Activated CD8-positive, alpha-beta memory T cell treated with anti-CD3 and anti-CD28 coated beads, Interleukin-2, amount 50 U/mL, for 4 hours (primary cell): Measurements from ENCODE around the gene PDZD11.
"Not testable (repeated sequence)": the region's sequence is repeated elsewhere in the genome, so short reads cannot be mapped to it uniquely, and the experiment has no call there.

ENCODE experiments used
- DNase-seq: peaks from one replicate; pipeline ENCODE4 v3.0.0-alpha.2; 2020

Gene PDZD11, protein sequence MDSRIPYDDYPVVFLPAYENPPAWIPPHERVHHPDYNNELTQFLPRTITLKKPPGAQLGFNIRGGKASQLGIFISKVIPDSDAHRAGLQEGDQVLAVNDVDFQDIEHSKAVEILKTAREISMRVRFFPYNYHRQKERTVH

DNA sequence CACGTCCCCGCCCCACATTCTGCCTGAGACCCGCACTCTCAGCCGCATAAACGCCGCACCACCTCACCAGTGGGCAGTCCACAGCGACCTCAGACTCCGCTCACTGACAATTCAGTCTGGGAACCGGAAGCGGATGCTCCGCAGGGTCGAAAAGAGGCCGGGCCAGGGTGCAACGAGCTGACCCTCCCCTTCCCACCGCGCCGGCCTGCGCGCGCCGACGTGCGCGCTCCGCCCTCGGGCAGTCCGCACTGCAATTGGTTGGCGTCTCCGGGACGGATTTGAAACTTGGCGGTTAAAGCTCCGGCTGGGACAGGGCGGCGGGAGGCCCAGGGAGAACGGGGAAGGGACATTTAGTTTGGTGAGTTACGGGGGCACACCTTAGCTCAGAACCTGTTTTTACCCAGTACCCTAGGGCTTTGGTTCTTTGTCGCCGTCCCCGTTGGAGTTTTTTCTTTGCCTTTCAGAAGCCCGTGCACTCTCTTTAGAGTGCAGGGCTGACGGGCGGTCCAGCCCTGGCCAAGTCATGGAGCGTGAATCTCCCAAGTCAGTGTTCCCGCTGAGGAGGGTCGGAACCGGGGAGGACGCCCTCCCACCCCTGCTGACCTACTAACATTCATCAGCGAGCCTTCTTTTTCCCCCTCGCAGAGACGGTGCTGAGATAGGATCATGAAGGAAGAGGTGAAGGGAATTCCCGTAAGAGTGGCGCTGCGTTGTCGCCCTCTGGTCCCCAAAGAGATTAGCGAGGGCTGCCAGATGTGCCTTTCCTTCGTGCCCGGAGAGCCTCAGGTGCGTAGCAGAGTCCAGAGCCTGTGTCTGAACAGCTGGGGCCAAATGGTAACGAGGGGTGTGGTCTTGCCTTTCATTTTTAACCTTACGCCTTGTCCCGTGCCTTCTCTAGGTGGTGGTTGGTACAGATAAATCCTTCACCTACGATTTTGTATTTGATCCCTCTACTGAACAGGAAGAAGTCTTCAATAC lies at the start of gene PDZD11, which contains the start of gene KIF4A:
PDZD11 (minus strand) TSS at position 135 of the 978 bp plus-strand sequence. CDS start 586 bp downstream, outside the sequence.
KIF4A (plus strand) TSS at position 312 of the 978 bp plus-strand sequence; CDS start at position 667, 355 bp downstream.
- DNase-seq = peak; percentile 65

DNA sequence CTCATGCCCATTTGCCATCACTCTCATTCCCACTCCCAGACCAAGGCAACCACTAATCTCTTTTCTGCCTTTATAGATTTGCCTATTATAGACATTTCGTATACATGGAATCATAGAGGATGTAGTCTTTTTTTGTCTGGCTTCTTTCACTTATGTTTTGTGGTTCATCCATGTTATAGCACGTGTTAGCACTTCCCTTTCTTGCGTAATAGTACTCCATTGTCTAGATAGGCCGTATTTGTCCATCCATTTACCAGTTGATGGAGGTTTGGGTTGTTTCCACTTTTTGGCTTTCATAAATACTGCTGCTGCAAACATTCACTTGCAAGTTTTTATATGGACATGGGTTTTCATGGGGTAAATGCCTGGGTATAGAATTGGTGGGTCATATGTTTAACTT lies 48.6 kb upstream of the PDZD11 start:
- no peak for DNase-seq

DNA sequence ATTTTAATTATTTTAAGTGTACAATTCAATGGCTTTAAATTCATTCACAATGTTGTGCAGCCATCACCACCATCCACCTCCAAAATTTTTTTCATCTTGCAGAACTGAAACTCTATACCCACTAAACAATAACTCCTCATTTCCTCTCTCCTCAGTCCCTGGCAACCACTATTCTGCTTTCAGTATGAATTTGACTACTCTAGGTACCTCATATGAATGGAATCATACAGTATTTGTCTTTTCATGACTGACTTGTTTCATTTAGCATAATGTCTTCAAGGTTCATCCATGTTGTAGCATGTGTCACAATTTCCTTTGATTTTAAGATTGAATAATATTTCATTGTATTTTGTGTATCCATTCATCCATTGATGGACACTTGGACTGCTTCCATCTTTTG lies 47.0 kb upstream of the PDZD11 start:
- no peak for DNase-seq

DNA sequence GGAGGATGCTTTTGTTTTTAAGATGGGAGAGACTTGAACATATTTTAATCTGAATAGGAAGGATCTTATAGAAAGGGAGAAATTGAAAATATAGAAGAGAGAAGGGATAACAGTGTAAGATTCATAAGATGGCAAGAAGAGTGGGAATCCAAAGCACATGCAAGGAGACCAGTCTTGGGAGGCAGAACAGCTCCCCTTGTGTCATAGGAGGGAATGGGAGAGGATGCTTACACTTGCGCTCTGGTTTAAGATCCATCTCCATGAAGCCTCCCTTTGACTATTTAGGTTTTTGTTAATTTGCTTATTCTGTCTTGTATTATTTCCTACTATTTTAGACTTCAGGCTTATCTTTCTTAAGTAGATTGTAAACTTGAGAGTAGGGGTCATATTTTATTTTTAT lies 42.9 kb upstream of the PDZD11 start:
- no peak for DNase-seq

DNA sequence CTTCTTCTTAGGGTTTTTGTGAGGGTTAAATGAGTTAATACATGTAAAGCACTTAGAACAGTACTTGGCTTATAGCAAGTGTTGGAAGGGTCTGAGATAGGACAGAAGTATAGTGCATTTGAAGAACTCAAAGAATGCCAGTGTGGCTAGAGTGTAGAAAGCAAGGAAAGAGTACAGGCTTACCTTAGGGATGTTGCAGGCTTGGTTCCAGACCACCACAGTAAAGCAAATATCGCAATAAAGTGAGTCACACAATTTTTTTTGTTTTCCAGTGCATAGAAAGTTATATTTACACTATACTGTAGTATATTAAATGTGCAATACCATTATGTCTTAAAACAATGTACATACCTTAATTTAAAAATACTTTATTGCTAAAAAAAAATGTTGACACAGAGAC lies 41.4 kb upstream of the PDZD11 start:
- no peak for DNase-seq

DNA sequence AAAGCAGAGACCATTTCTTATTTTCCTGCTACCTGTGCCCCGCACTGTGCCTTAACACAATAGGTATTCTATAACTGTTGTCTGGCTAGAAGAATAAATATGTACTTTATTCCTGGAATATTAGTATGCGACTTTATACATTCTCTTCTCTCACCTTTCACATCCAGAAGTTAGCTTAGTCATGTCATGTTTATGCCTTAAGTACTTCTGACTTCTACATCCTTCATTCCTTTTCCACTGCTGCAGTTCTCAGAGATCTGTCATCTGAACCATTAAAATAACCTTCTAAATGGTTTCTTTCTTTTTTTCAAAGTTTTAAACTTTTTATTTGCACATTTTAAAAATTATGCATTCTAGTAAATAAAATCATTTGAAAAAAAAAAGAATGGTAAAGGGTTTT lies 34.6 kb upstream of the PDZD11 start:
- no peak for DNase-seq

DNA sequence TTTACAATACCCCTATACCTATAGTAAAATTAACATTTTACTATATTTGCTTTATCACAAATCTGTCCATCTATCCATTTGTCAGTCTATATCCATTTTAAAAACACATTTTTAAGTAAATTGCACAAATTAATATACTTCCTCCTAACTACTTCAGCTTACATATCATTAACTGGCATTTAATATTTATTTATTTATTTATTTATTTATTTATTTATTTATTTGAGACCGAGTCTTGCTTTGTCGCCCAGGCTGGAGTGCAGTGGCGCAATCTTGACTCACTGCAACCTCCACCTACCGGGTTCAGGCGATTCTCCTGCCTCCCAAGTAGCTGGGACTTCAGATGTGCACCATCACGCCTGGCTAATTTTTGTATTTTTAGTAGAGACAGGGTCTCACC lies 33.9 kb upstream of the PDZD11 start:
- DNase-seq = not testable (repeated sequence)

DNA sequence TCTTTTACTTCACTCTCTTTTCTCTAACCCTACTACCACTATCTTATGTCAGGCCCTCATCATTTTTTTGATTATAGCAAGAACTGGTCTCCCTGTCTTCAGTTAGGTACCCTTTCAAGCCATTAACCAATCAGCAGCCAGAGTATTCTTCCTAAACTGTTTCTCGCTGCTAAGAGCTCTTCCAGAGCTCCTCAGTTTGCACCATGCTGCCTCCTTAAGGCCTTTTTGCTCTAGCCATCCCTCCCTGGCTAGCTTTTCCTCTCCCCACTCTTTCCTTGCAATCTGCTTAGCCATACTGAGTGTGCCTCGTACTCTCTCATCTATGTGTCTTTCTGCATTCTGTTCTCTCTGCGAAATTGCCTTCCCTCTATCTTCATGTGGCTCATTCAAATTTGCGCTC lies 33.1 kb upstream of the PDZD11 start:
- no peak for DNase-seq

DNA sequence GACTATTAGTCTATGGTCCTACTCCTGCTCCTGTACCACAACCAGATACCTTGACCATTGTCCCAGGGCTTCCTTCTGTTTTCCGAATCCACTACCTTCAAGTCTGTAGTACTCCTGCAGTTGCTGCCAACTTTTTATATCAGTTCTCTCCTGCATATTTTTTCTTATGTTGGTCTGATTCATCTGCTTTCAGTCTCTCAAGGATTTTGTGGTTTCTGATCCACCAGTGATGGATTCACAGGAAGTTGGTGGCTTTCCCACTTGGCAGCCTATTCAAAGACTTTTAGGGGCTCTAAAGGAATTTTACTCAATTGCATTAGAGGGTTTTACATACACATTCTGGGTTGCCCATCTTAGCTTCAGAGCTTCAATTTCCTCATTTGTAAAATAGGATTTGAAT lies 23.8 kb upstream of the PDZD11 start:
- no peak for DNase-seq

DNA sequence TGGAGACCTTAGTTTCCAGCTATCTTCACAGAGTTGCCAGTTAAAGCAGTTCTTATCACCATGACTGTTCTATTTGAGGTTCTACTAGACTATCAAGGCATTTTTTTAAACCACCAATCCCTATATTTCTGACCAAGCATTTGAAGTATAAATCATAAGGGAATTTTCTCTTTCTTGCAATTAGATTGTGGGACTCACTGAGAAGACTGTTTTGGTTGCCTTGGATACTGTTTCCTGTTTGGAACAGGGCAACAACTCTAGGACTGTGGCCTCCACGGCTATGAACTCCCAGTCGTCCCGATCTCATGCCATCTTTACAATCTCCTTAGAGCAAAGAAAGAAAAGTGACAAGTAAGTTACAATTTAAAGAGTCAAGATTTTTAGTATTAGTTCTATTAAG lies 12.0 kb upstream of the PDZD11 start:
- no peak for DNase-seq

DNA sequence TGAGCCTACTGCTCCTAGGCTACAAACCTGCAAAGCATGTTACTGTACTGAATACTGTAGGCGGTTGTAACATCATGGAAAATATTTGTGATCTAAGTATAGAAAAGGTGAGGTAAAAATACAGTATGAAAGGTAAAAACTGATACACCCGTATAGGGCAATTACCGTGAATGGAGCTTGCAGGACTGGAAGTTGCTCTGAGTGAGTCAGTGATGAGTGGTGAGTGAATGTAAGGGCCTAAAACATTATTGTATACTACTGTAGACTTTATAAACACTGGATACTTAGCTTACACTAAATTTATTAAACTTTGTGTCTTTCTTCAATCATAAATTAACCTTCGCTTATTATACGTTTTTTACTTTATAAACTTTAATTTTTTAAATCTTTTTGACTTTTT lies 3.9 kb upstream of the PDZD11 start:
- DNase-seq = no peak

DNA sequence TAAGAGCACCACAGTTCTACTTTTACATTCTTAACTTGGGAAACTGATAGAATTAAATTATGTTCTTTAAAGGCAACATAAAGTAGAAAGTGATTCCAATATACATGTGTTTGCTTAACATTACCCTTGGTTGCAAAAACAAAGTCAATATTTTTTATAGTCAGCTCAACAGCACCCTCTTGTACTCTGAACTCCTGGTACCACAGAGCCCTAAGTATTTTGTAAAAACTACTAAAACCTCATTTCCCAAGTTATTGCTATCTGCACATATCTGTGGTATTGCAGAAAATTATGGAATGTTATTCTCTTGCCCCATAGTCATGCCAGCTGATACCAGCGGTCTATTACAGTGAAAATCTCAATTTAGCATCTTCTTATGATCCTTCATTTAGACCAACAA lies 3.1 kb upstream of the PDZD11 start:
- DNase-seq = no peak

DNA sequence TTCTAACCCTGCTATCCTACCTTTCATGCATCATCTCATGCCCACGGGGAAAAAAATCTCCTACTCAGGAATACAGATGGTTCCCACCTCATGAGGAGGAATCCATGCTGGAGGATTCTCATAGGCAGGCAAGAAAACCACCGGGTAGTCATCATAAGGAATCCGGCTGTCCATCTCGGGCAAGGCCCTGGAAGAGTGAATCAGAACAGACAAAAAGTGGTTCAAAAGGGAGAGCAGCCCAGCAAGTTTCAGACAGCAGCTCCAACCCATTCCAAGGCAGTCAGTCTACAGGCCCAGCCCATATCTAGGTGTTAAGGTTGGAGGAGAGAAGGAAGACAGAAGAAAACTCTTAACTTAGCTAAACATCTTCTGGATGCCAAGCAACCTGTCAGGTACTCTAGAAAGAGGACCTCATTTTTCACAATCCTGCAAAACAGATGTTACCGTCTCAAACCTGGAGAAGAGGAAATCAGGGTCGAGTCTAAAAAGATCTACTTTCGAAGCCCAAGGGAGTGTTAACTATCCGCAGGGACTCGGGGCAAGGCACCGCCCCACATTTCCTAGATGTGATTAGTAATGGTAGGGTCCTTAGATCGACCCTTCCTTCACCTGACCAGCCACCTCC lies 447 bp downstream of the PDZD11 start:
- no peak for DNase-seq

DNA sequence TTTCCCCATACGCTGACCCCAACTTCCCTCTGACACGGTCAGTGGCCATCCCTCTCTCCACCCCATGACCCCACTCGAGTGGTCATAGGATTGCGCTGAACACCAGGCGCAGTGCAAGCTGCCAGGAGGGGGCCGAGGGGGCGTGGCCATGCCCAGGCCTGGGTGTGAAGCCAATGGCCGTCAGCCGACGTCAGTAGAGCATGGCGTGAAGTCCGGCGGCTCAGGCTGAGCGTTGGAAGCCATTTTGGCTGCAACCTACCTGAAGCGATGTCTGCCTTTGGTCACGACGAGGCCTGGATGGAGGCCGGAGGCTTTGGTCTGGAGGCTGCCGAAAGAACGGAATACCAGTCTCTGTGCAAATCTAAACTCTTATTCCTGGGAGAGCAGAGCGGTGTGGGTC lies 7.8 kb downstream of the PDZD11 start, which contains the start of gene RAB41:
RAB41 (plus strand) TSS at position 222 of the 400 bp plus-strand sequence; CDS start at position 268, 46 bp downstream.
- DNase-seq = no peak

DNA sequence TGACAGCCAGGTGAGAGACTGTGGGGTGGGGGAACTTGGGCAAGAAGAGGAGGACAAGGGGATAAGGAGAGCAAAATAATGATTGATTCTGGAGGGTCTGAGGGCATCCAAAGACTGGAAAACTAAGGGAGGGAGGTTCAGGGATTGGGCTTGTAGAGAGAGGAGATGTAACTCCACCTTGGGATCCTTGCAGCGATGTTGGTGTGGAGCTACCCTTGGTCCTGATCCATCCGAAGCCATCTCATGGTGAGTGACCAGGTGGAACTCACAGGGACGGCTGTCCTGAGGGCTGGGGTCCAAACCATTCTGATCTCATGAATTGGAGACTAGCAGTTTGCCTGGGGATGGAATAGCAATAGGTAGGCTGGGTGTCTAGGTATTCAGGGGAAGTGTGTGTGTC lies 9.2 kb downstream of the PDZD11 start:
- no peak for DNase-seq

DNA sequence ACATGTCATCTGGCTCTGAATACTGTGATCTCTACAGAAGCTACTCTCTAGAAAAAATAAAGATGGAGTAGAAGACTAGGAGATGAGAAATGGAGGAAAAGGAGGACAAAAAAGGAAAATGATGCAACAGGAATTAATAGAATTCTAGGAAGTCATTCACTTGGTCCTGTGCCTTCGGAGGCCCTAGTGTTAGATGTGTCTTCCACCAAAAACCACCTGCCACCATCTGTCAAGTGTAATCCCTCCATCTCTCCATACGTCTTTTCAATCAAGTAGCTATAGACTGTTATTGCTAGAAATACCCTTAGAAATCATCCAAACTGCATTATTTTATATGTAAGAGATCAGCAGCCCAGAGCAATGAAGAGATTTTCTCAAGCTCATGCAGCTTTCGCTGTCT lies 10.6 kb downstream of the PDZD11 start:
- no peak for DNase-seq

DNA sequence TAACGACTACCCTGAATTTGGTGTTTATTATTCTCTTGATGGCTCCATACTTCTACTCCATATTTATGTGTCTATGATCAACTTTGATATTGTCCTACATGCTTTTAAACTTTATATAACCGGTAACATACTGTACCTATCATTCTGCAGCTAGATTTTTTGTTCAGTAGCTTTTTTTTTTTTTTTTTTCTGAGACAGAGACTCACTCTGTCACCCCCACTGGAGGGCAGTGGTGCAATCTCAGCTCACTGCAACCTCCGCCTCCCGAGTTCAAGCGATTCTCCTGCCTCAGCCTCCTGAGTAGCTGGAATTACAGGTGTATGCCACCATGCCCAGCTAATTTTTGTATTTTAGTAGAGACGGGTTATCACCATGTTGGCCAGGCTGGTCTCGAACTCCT lies 15.7 kb downstream of the PDZD11 start:
- DNase-seq = not testable (repeated sequence)

DNA sequence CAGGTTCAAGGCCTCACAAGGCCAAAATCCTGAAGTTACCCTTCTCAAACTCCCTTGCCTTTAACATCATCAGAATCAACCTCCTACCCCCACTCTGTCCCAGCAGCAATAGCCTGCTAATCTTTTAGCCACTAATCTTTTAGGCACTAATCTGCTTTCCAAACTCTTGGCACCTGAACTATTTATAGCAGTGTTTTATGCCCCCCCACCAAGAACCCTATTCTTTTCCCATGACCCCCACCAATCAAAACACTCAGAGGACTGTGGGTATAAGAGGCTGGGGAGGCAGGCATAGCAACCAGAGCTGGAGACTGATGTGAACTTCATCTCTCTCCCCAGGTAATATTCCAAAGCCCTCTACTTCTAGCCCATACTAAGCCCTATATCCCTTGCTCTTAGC lies 21.7 kb downstream of the PDZD11 start, which contains the start of gene ARR3:
ARR3 (plus strand) TSS at position 301 of the 400 bp plus-strand sequence. CDS start 1,052 bp downstream, outside the sequence.
- DNase-seq = no peak

DNA sequence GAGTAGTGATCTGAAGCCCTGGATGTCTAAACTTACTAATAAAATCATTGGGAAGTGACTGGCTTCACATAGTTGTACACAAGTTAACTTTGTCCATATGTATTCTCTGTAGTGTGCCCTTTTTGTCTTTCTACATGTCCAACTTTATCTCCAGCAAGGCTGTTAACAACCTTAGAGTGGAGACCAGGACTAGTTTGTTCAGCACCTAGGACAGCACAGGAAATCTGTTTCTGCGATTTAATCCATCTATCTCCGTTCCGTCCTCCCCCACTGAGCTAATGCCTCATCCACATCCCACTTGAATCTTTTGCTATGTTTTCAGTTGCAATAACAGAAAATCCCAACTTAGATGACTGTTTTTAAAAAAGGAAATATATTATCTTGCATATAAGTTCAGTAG lies 24.9 kb downstream of the PDZD11 start:
- no peak for DNase-seq

DNA sequence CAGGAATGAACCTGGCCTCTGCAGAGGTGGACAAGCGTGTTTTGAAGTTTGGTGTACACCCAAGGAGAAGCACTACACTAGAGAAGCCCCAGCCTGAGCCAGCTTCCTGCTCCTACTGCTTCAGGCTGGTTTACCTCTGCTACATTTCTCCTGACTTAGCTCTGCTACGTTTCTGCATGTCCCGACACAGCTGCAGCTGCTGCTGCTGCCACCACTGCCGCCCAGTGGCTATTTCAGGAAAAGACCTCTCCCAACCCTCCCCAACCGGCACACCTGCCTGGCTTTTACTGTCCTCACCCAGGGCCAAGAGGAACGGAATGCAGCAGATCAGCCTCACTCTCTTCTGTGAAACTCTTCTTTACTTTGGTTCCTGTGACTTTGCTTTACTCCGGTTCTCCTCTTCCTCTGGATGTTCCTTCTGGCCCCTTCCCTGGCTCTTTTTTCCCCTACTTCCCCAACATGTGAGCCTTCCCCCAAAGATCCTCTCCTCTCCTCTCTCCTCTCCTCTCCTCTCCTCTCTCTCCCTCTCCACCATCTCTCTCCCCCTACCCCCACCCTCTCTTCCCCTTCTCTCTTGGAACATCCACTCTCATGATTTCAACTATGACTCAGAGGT lies 26.7 kb downstream of the PDZD11 start:
- peak; percentile 21 for DNase-seq

DNA sequence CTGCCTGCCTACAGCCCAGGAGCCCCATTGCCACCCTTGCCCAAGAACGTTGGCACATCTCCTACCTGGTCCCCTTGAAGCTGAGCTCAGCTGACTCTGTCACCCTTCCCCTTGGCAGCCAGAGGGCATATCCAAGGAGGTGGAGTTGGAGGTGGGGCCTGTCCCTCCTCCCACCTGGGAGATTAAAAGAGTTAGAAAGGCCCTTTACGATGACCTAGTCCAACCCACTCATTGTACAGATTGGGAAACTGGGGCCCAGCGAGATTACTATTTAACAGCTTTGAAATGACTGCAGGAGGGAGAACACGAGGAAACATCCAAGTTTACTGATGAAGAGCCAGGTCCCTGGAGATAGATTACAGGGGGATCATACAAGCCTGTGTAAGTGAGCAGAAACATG lies 29.6 kb downstream of the PDZD11 start, which contains the start of gene P2RY4:
P2RY4 (minus strand) TSS at position 101 of the 400 bp plus-strand sequence. CDS start 580 bp downstream, outside the sequence.
- no peak for DNase-seq

DNA sequence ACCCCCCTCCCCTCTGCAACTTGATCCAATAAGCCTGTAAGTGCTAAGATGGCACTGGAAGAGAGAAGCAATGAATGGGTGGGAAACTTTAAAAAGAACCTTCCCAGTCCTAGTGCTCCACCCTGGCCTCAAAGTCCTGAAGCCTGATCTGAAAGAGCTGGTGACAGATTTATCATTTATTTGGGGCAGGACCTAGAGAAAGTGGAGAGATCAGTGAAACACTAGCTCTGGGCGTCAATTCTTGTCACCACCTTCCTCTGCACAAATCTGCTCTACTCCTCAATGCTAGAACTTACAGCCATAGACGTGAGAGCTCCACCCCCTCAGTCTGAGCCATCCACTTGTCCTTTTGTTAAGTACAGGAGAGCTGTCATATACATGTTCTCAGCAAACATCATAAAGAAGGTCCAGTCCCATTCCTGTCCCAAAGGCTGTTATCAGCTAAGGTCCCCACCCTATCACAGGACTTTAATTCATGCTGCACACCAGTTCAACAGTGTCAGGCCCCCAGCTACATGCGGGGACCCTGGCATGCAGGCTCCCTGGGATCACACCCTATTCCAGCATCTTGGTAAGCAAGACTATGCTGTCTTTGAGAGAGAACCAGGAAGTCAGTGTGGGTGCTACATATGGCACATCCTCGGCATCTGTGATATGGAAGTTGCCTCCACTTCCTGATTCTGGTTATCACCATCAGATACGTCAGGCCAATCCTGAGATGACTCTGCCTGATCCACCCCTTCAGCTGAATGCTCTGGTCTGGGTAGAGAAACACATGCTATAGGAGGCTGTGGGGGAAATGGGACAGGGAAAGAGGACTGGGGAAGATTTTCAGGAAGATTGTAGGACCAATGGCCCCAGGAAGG lies 32.1 kb downstream of the PDZD11 start:
- no peak for DNase-seq
